SK-N-SH (cell line): ENCODE data around the gene MYOM1.

Experiments
- EP300 ChIP-seq, 2 experiments: IDR thresholded peaks; 2 replicates each; pipeline versions ENCODE4 v1.4.0 to v1.6.1; 2012; ENCODE audit warnings: borderline replicate concordance in 1 of 2, low read depth in 1 of 2, low read length in 1 of 2
- REST ChIP-seq: IDR thresholded peaks from 2 replicates; pipeline ENCODE4 v1.6.1; 2012; ENCODE audit warnings: mild to moderate bottlenecking, low read depth, low read length, moderate library complexity
- RFX5 ChIP-seq: IDR thresholded peaks from 2 replicates; pipeline ENCODE4 v1.6.1; 2012; ENCODE audit warnings: mild to moderate bottlenecking, improper control_type of control experiment, low read length
- RXRA ChIP-seq: IDR thresholded peaks from 2 replicates; pipeline ENCODE4 v1.4.0; 2012; ENCODE audit warnings: low read depth, mild to moderate bottlenecking, borderline replicate concordance
- TF ChIP-seq, protein P1 (sequence below): fragments of 200-600 bp; sonication (generic); IDR thresholded peaks from 2 replicates; pipeline ENCODE4 v1.6.1; 2017; ENCODE audit warnings: antibody characterized with exemption, mild to moderate bottlenecking, moderate library complexity

GRCh38 chr18:3147935-3148554 lies 71.7 kb downstream of the MYOM1 start:
- TF ChIP-seq, protein P1, sequence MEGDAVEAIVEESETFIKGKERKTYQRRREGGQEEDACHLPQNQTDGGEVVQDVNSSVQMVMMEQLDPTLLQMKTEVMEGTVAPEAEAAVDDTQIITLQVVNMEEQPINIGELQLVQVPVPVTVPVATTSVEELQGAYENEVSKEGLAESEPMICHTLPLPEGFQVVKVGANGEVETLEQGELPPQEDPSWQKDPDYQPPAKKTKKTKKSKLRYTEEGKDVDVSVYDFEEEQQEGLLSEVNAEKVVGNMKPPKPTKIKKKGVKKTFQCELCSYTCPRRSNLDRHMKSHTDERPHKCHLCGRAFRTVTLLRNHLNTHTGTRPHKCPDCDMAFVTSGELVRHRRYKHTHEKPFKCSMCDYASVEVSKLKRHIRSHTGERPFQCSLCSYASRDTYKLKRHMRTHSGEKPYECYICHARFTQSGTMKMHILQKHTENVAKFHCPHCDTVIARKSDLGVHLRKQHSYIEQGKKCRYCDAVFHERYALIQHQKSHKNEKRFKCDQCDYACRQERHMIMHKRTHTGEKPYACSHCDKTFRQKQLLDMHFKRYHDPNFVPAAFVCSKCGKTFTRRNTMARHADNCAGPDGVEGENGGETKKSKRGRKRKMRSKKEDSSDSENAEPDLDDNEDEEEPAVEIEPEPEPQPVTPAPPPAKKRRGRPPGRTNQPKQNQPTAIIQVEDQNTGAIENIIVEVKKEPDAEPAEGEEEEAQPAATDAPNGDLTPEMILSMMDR = no peak
- TF ChIP-seq EP300 (IDR thresholded peaks at IDR 0.05; ENCODE audit: borderline replicate concordance in 1 of 2, low read depth in 1 of 2, low read length in 1 of 2) (no peak), REST (no peak), RFX5 (no peak), RXRA (no peak)
